Posterior cingulate gyrus (tissue), 11 donors: Measurements from ENCODE around the gene SDK1.

Experiments
- DNase-seq, 10 donors: peaks; one replicate each; pipeline versions ENCODE4 v3.0.0 to v3.0.0-alpha.2; 2020 to 2021; ENCODE audit warnings: mixed read lengths in 3 of 10
- intact Hi-C: fragments of 100-400 bp; cut with DNase I; formaldehyde crosslinking; loops from one replicate; pipeline ENCODE4 v1.15.1; 2023

Gene SDK1

GRCh38 chr7:4186513-4186780, 885.4 kb downstream of the SDK1 start:
- peak in 1 of 10 donors; percentile 55 for DNase-seq
- intact Hi-C loops = no loop called here

GRCh38 chr7:4188651-4189050, 887.6 kb downstream of the SDK1 start:
- DNase-seq = no peak
- intact Hi-C loops = no loop called here

- DNase-seq = peak; percentile 28 to 97 (median 82)
- intact Hi-C loops = no loop called here
Observed at GRCh38 chr7:4189131-4189570, 888.1 kb downstream of the SDK1 start.

GRCh38 chr7:4190010-4190981, 889.2 kb downstream of the SDK1 start:
- peak in 2 of 10 donors; percentile 74 to 75 for DNase-seq
- intact Hi-C loops = no loop called here

GRCh38 chr7:4191046-4191445, 890.0 kb downstream of the SDK1 start:
- peak in 2 of 10 donors; percentile 70 to 81 for DNase-seq
- intact Hi-C loops = no loop called here

GRCh38 chr7:4191525-4191924, 890.5 kb downstream of the SDK1 start:
- peak in 2 of 10 donors; percentile 70 to 72 for DNase-seq
- intact Hi-C loops = no loop called here

- peak in 1 of 10 donors; percentile 72 for DNase-seq
- intact Hi-C loops = no loop called here
Observed at GRCh38 chr7:4195660-4196059, 894.6 kb downstream of the SDK1 start.

GRCh38 chr7:4196121-4196819, 895.2 kb downstream of the SDK1 start:
- peak in 3 of 10 donors; percentile 17 to 62 (median 52) for DNase-seq
- intact Hi-C loops = no loop called here

GRCh38 chr7:4198301-4198700, 897.2 kb downstream of the SDK1 start:
- intact Hi-C loops = no loop called here
- peak in 3 of 10 donors; percentile 22 to 47 (median 32) for DNase-seq

GRCh38 chr7:4200546-4201094, 899.6 kb downstream of the SDK1 start:
- intact Hi-C loops = no loop called here
- DNase-seq = peak in 2 of 10 donors; percentile 16 to 48

GRCh38 chr7:4201566-4201965, 900.5 kb downstream of the SDK1 start:
- intact Hi-C loops = no loop called here
- DNase-seq = peak in 3 of 10 donors; percentile 27 to 79 (median 65)

GRCh38 chr7:4202154-4202736, 901.2 kb downstream of the SDK1 start:
- intact Hi-C loops = no loop called here

GRCh38 chr7:4202954-4203353, 901.9 kb downstream of the SDK1 start:
- peak in 3 of 10 donors; percentile 14 to 56 (median 43) for DNase-seq
- intact Hi-C loops = no loop called here

More at GRCh38 chr7:4202154-4202736, 901.2 kb downstream of the SDK1 start:
- peak in 3 of 10 donors; percentile 7 to 67 (median 55) for DNase-seq

GRCh38 chr7:4203626-4204512, 902.8 kb downstream of the SDK1 start:
- peak in 4 of 10 donors; percentile 14 to 74 (median 47) for DNase-seq
- intact Hi-C loops = no loop called here

- intact Hi-C loops = no loop called here
Observed at GRCh38 chr7:4204513-4205165, 903.6 kb downstream of the SDK1 start.

GRCh38 chr7:4205828-4206227, 904.8 kb downstream of the SDK1 start:
- peak in 3 of 10 donors; percentile 16 to 83 (median 81) for DNase-seq
- intact Hi-C loops = no loop called here

More at GRCh38 chr7:4204513-4205165, 903.6 kb downstream of the SDK1 start:
- peak in 3 of 10 donors; percentile 16 to 77 (median 65) for DNase-seq

- peak in 2 of 10 donors; percentile 58 to 76 for DNase-seq
- intact Hi-C loops = no loop called here
Observed at GRCh38 chr7:4207011-4207410, 906.0 kb downstream of the SDK1 start.

- peak in 2 of 10 donors; percentile 80 to 88 for DNase-seq
- intact Hi-C loops = no loop called here
Observed at GRCh38 chr7:4208086-4208485, 907.0 kb downstream of the SDK1 start.

GRCh38 chr7:4208586-4208985, 907.5 kb downstream of the SDK1 start:
- DNase-seq = peak in 2 of 10 donors; percentile 52 to 74
- intact Hi-C loops = no loop called here
